Brain microvascular endothelial cell (primary cell): ENCODE data around the gene RPS27.

Experiments used
- DNase-seq: peaks from one replicate; pipeline ENCODE4 v3.0.0-alpha.2; 2020
- H3K27ac ChIP-seq: fragments of 250-450 bp; sonication (Bioruptor Pico); 2 replicates; pipeline ENCODE4 v1.5.1; 2020; ENCODE audit warnings: mild to moderate bottlenecking, moderate library complexity
- H3K27me3 ChIP-seq: fragments of 250-450 bp; sonication (Bioruptor Pico); replicated peaks from 2 replicates; pipeline ENCODE4 v1.5.1; 2020; ENCODE audit warnings: mild to moderate bottlenecking
- H3K36me3 ChIP-seq: fragments of 250-450 bp; sonication (Bioruptor Pico); replicated peaks from 2 replicates; pipeline ENCODE4 v1.5.1; 2020; ENCODE audit warnings: mild to moderate bottlenecking
- H3K4me3 ChIP-seq: 2 replicates; pipeline ENCODE4 v1.5.1; 2011; ENCODE audit warnings: low read depth, mild to moderate bottlenecking, control low read depth, low read length, moderate library complexity
- CTCF ChIP-seq: IDR thresholded peaks from 2 replicates; pipeline ENCODE4 v1.5.1; 2011; ENCODE audit warnings: low read depth, mild to moderate bottlenecking, moderate library complexity, low read length, control low read depth, inconsistent platforms; ENCODE audit errors: missing control alignments
- in situ Hi-C: cut with HindIII; loops from 2 replicates; pipeline ENCODE4 v1.10.0; 2017; ENCODE audit warnings: low sequenced_read_pairs, low pct_ligation_motif_present

The RPS27 gene

GRCh38 chr1:153968972-153969371 lies 21.6 kb upstream of the RPS27 start:
- Histone ChIP-seq H3K36me3 (peaks cover 6% of the 10 kb centered on the region), H3K27ac (no peak overlapping the region), H3K27me3 (no peaks in the 10 kb centered on the region), H3K4me3 (no peak overlapping the region)
- no peak for DNase-seq
- in situ Hi-C loops = no loop called here
- no peak for TF ChIP-seq CTCF

GRCh38 chr1:153970346-153970745 lies 20.2 kb upstream of the RPS27 start:
- H3K36me3 ChIP-seq = peaks cover 18% of the 10 kb centered on the region
- no peaks in the 10 kb centered on the region for H3K27me3 ChIP-seq
- in situ Hi-C loops = no loop called here
- TF ChIP-seq CTCF = no peak
- no peak overlapping the region for H3K4me3 ChIP-seq
- no peak overlapping the region for H3K27ac ChIP-seq
- no peak for DNase-seq

GRCh38 chr1:153973071-153973470 lies 17.5 kb upstream of the RPS27 start:
- TF ChIP-seq CTCF = no peak
- no peak for DNase-seq
- Histone ChIP-seq H3K27me3 (no peaks in the 10 kb centered on the region), H3K27ac (no peak overlapping the region), H3K4me3 (no peak overlapping the region), H3K36me3 (peaks cover 25% of the 10 kb centered on the region)
- in situ Hi-C loops = no loop called here

DNA sequence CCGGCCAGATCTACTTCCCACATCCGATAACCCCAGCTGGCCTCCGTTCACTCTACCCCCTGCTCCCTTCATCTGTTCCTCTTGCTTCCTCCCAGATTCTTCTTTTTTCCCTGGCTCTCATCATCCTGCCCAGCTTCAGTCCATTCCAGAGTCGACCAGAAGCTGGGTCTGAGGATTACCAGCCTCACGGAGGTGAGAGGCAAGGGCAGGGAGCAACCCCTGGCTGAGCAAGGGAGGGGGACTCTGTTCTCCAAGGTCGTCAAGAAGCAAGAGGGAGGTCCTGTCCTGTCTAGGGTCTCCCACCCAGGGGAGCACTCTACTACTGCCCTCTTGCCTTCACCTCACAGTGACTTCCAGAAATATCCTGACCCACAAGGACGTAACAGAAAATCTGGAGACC lies 17.0 kb upstream of the RPS27 start:
- DNase-seq = no peak
- TF ChIP-seq CTCF = no peak
- in situ Hi-C loops = no loop called here

GRCh38 chr1:153976819-153977249 lies 13.7 kb upstream of the RPS27 start:
- no peak for DNase-seq
- TF ChIP-seq CTCF = no peak
- H3K36me3 ChIP-seq = peaks cover 38% of the 10 kb centered on the region
- no peaks in the 10 kb centered on the region for H3K27me3 ChIP-seq
- peak overlapping the region; percentile 62 for H3K27ac ChIP-seq
- in situ Hi-C loops = no loop called here
- H3K4me3 ChIP-seq = peak overlapping the region; percentile 97

More for the DNA sequence above, 17.0 kb upstream of the RPS27 start:
- Histone ChIP-seq H3K27me3 (no peaks in the 10 kb centered on the region), H3K27ac (no peak overlapping the region), H3K4me3 (no peak overlapping the region), H3K36me3 (peaks cover 25% of the 10 kb centered on the region)

GRCh38 chr1:153977250-153978240 lies 13.0 kb upstream of the RPS27 start, which contains the start of gene JTB:
JTB (minus strand) TSS chr1:153977674; CDS start chr1:153977252, 422 bp downstream.
- no peak for TF ChIP-seq CTCF
- peak; percentile 85 for DNase-seq
- in situ Hi-C loops = no loop called here
- Histone ChIP-seq H3K27ac (peak within 1 kb of the TSS; percentile 62), H3K4me3 (peak within 1 kb of the TSS; percentile 97), H3K36me3 (peaks cover 43% of the 10 kb centered on the region), H3K27me3 (no peaks in the 10 kb centered on the region)
